ENCODE results near the gene PANX3.

Gene PANX3

GRCh38 chr11:124611064-124611463, at the start of gene PANX3:
Gene PANX3, plus strand, starts transcription at chr11:124611428. Its CDS starts 129 bp downstream, at chr11:124611557.
- DNase-seq (ENCODE audit: extremely low read depth, low read depth): no peak
- TF ChIP-seq CTCF (IDR thresholded peaks at IDR 0.05; ENCODE audit: low read depth, low read length, missing control alignments): no peak
- H3K4me3 ChIP-seq (replicated peaks; ENCODE audit: low read depth, low read length): no peak within 1 kb of the TSS

GRCh38 chr11:124569697-124570096, 41.5 kb upstream of the PANX3 start, which contains the start of gene OR8A1:
Gene OR8A1, plus strand, starts transcription at chr11:124569997. Its CDS starts 123 bp downstream, at chr11:124570120.
- H3K4me3 ChIP-seq (replicated peaks; ENCODE audit: low read depth, low read length): no peak within 1 kb of the TSS
- TF ChIP-seq CTCF (IDR thresholded peaks at IDR 0.05; ENCODE audit: low read depth, low read length, missing control alignments): no peak
- DNase-seq (ENCODE audit: extremely low read depth, low read depth): no peak

GRCh38 chr11:124570160-124570559, 41.1 kb upstream of the PANX3 start:
- DNase-seq (ENCODE audit: extremely low read depth, low read depth): no peak
- TF ChIP-seq CTCF (IDR thresholded peaks at IDR 0.05; ENCODE audit: low read depth, low read length, missing control alignments): no peak
- no peak overlapping the region for H3K4me3 ChIP-seq (replicated peaks; ENCODE audit: low read depth, low read length)

GRCh38 chr11:124577716-124578427, 33.4 kb upstream of the PANX3 start:
- DNase-seq (ENCODE audit: extremely low read depth, low read depth): no peak
- no peak overlapping the region for H3K4me3 ChIP-seq (replicated peaks; ENCODE audit: low read depth, low read length)
- no peak for TF ChIP-seq CTCF (IDR thresholded peaks at IDR 0.05; ENCODE audit: low read depth, low read length, missing control alignments)

- TF ChIP-seq CTCF (IDR thresholded peaks at IDR 0.05; ENCODE audit: low read depth, low read length, missing control alignments): no peak
- DNase-seq (ENCODE audit: extremely low read depth, low read depth): no peak
- no peak overlapping the region for H3K4me3 ChIP-seq (replicated peaks; ENCODE audit: low read depth, low read length)
Observed at GRCh38 chr11:124578761-124579160, 32.5 kb upstream of the PANX3 start.

- no peak overlapping the region for H3K4me3 ChIP-seq (replicated peaks; ENCODE audit: low read depth, low read length)
- DNase-seq (ENCODE audit: extremely low read depth, low read depth): no peak
- no peak for TF ChIP-seq CTCF (IDR thresholded peaks at IDR 0.05; ENCODE audit: low read depth, low read length, missing control alignments)
Observed at GRCh38 chr11:124581817-124582216, 29.4 kb upstream of the PANX3 start.

GRCh38 chr11:124582565-124582964, 28.7 kb upstream of the PANX3 start:
- no peak for DNase-seq (ENCODE audit: extremely low read depth, low read depth)
- no peak overlapping the region for H3K4me3 ChIP-seq (replicated peaks; ENCODE audit: low read depth, low read length)
- TF ChIP-seq CTCF (IDR thresholded peaks at IDR 0.05; ENCODE audit: low read depth, low read length, missing control alignments): no peak
